Vagina (tissue), 2 donors: ENCODE data around the gene ULK4.

Experiments
- CTCF ChIP-seq, 3 experiments: fragments of 450-650 bp in 2 of 3; fragments of 200-600 bp in 1 of 3; sonication (generic) in 1 of 3; IDR thresholded peaks; one replicate each; pipeline ENCODE4 v1.5.1; 2017 to 2019; ENCODE audit warnings: antibody characterized with exemption in 3 of 3, mild to moderate bottlenecking in 2 of 3, moderate library complexity in 2 of 3
- POLR2A ChIP-seq, 2 donors: fragments of 450-650 bp; IDR thresholded peaks; one replicate each; pipeline ENCODE4 v1.6.1; 2017; ENCODE audit warnings: antibody characterized with exemption in 2 of 2, mild to moderate bottlenecking in 2 of 2, moderate library complexity in 2 of 2

- no peak for TF ChIP-seq CTCF (IDR thresholded peaks at IDR 0.05)
- no peak for TF ChIP-seq POLR2A (IDR thresholded peaks at IDR 0.05)
Measured at GRCh38 chr3:41846850-41847249, 115.1 kb downstream of the ULK4 start.
